Gastroesophageal sphincter (tissue), 2 donors: ENCODE measurements around the gene ARHGAP11B.
"Not testable (repeated sequence)": the region's sequence is repeated elsewhere in the genome, so short reads cannot be mapped to it uniquely, and the experiment has no call there.

Experiments used
- EP300 ChIP-seq: sonication (generic); formaldehyde crosslinking; IDR thresholded peaks from one replicate; pipeline ENCODE4 v1.6.1; 2017; ENCODE audit warnings: antibody characterized with exemption, mild to moderate bottlenecking
- POLR2A ChIP-seq, 2 donors: fragments of 450-650 bp; IDR thresholded peaks; one replicate each; pipeline ENCODE4 v1.6.1; 2017; ENCODE audit warnings: antibody characterized with exemption in 2 of 2, mild to moderate bottlenecking in 2 of 2, moderate library complexity in 1 of 2

DNA sequence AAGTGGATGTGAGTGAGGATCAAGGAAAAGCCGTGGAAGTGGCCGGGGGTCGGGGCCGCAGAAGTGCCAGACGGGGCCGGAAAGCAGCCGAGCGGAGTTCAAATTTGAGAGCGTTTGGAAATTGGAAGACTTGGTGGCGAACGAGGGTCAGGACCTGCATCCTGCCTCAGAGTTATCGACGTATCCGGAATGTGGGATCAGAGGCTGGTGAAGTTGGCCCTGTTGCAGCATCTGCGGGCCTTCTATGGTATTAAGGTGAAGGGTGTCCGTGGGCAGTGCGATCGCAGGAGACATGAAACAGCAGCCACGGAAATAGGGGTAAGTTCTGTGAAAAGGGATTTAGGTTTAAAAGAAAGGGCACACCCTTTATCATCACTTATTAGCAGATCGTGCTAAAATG is 704 bp downstream of the ARHGAP11B start:
- not testable (repeated sequence) for TF ChIP-seq EP300; POLR2A (IDR thresholded peaks at IDR 0.05)
